Transverse colon (tissue), 4 donors: ENCODE results near the gene KCNIP3.

Source experiments
- POLR2A ChIP-seq: fragments of 450-650 bp; IDR thresholded peaks from one replicate; pipeline ENCODE4 v1.6.1; 2016; ENCODE audit warnings: antibody characterized with exemption, mild to moderate bottlenecking, moderate library complexity
- POLR2AphosphoS5 ChIP-seq, 3 donors: sonication (generic); formaldehyde crosslinking; IDR thresholded peaks; one replicate each; pipeline ENCODE4 v1.6.1; 2016; ENCODE audit warnings: antibody characterized with exemption in 3 of 3
- TF ChIP-seq, protein P1 (sequence below), 5 experiments: fragments of 200-600 bp in 3 of 5; fragments of 450-650 bp in 2 of 5; sonication (generic) in 3 of 5; IDR thresholded peaks; 1 replicate in 2 of 5; 2 replicates in 3 of 5; pipeline ENCODE4 v1.5.1; 2016 to 2017; ENCODE audit warnings: antibody characterized with exemption in 5 of 5, inconsistent platforms in 3 of 5, mild to moderate bottlenecking in 2 of 5, moderate library complexity in 1 of 5

DNA sequence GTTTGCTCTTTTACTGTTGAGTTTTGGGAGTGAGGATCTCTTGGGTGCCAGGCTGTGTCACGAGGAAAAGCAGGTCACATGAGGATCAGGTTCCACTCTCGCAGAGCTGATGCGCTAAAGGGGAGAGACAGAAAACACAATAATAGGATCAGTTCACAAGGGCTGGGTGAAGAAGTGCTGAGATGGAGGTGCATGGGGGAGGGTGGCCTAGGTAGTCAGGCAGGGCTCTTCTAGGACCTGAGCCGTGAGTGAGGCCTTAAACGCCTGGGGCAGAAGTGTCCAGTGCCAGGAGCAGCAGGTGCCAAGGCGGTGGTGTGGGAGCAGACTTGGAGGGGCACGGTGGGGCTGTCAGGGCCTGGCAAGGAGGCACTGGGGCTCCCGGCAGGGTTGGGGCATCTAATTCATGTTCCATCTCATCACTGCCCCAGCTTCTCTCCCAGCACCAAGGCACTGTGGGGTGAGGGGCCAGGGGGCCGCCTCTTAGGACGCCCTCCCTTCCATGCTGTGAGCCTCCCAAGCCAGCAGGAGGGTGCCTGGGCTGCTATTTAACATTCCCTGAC, 9.3 kb downstream of the KCNIP3 start:
- TF ChIP-seq POLR2A, result no peak
- TF ChIP-seq, protein P1, sequence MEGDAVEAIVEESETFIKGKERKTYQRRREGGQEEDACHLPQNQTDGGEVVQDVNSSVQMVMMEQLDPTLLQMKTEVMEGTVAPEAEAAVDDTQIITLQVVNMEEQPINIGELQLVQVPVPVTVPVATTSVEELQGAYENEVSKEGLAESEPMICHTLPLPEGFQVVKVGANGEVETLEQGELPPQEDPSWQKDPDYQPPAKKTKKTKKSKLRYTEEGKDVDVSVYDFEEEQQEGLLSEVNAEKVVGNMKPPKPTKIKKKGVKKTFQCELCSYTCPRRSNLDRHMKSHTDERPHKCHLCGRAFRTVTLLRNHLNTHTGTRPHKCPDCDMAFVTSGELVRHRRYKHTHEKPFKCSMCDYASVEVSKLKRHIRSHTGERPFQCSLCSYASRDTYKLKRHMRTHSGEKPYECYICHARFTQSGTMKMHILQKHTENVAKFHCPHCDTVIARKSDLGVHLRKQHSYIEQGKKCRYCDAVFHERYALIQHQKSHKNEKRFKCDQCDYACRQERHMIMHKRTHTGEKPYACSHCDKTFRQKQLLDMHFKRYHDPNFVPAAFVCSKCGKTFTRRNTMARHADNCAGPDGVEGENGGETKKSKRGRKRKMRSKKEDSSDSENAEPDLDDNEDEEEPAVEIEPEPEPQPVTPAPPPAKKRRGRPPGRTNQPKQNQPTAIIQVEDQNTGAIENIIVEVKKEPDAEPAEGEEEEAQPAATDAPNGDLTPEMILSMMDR (IDR thresholded peaks at IDR 0.05), result no peak
- TF ChIP-seq POLR2AphosphoS5 (IDR thresholded peaks at IDR 0.05), result no peak
